Body of pancreas (tissue), 4 donors: ENCODE results near the gene EN1.

Experiments
- CTCF ChIP-seq, 7 experiments: fragments of 450-650 bp in 4 of 7; fragments of 200-600 bp in 3 of 7; sonication (generic) in 3 of 7; IDR thresholded peaks; one replicate each; pipeline ENCODE4 v1.5.1; 2016 to 2019; ENCODE audit warnings: antibody characterized with exemption in 7 of 7
- POLR2A ChIP-seq, 3 donors: fragments of 450-650 bp; IDR thresholded peaks; one replicate each; pipeline ENCODE4 v1.6.1; 2016; ENCODE audit warnings: antibody characterized with exemption in 3 of 3, mild to moderate bottlenecking in 2 of 3

- TF ChIP-seq CTCF (IDR thresholded peaks at IDR 0.05), result no peak
- TF ChIP-seq POLR2A (IDR thresholded peaks at IDR 0.05), result no peak
These were observed 7.3 kb upstream of the EN1 start for GRCh38 chr2:118854507-118855345.
